Colonic mucosa (tissue), 4 donors: ENCODE measurements around the gene SYT1. TPM values are rescaled to one million over a fixed set of nuclear protein-coding genes. Genes with fewer than 3 reads are reported as not detected.

Source experiments
- DNase-seq: peaks from one replicate; pipeline ENCODE4 v3.0.0-alpha.2; 2020
- H3K27ac ChIP-seq: fragments of 200-600 bp; one replicate; pipeline ENCODE4 v1.8.0; 2021
- H3K27me3 ChIP-seq: fragments of 200-600 bp; one replicate; pipeline ENCODE4 v1.8.0; 2021
- H3K36me3 ChIP-seq: fragments of 200-600 bp; one replicate; pipeline ENCODE4 v1.8.0; 2021
- H3K4me1 ChIP-seq: fragments of 200-600 bp; one replicate; pipeline ENCODE4 v1.8.0; 2021; ENCODE audit warnings: mild to moderate bottlenecking
- H3K4me3 ChIP-seq: fragments of 200-600 bp; one replicate; pipeline ENCODE4 v1.8.0; 2021
- H3K9ac ChIP-seq, 2 donors: one replicate each; pipeline ENCODE4 v1.7.0; 2013; ENCODE audit warnings: control low read depth in 2 of 2, low read depth in 2 of 2, low read length in 2 of 2
- H3K9me3 ChIP-seq: fragments of 200-600 bp; one replicate; pipeline ENCODE4 v1.8.0; 2021
- CTCF ChIP-seq: fragments of 200-600 bp; IDR thresholded peaks from one replicate; pipeline ENCODE4 v1.8.0; 2022; ENCODE audit warnings: antibody characterized with exemption, mild to moderate bottlenecking
- intact Hi-C: fragments of 100-400 bp; cut with DNase I; formaldehyde crosslinking; loops from one replicate; pipeline ENCODE4 v1.14.1; 2022
- total RNA-seq, 2 donors: library from RNA; stranded (reverse); fragmentation: NEBNext Ultra II Directional in 1 of 2; extraction: Animal tissue kit (Norgen Biotek cat#: 25700) in 1 of 2; gene quantifications; one replicate each; pipeline ENCODE4 v1.2.1, GENCODE V29; 2021
- donor health status: healthy.
- donor health status: DM: no; HTN: no; CAD: no.
- donor health status: DM: no; HTN: no; CAD: no.

Gene SYT1
- total RNA-seq, 2 donors from 2014 or later = 0.94 to 3.2 TPM

- H3K27ac ChIP-seq = no peak overlapping the region
- H3K36me3 ChIP-seq = no peaks in the 10 kb centered on the region
- TF ChIP-seq CTCF = no peak
- H3K27me3 ChIP-seq = no peaks in the 10 kb centered on the region
- no peak for DNase-seq
- no peaks in the 10 kb centered on the region for H3K9me3 ChIP-seq
- H3K4me1 ChIP-seq = no peaks in the 10 kb centered on the region
- H3K9ac ChIP-seq = no peak overlapping the region
- no peak overlapping the region for H3K4me3 ChIP-seq
- intact Hi-C loops = no loop called here
Measured at GRCh38 chr12:79326663-79327062, 462.1 kb downstream of the SYT1 start.

DNA sequence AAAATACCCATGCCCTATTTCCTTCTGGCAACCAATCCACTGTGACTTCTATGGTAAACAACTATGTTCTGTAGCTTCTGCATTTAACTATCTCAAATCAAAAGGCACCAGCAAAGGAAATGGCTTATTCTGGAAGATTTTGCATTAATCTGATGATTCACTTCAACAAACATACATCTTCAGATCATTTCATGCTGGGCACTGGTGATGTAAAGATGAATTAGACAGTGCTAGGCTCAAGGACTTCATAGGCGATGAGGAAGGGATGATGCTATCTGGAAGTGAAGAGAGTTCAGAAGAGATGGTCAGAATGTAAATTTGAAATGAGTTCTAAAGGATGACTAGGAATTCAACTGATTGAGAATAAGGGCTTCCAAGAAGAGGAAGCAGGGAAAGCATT lies 462.9 kb downstream of the SYT1 start:
- no peak overlapping the region for H3K4me3 ChIP-seq
- H3K36me3 ChIP-seq = no peaks in the 10 kb centered on the region
- intact Hi-C loops = no loop called here
- H3K27ac ChIP-seq = no peak overlapping the region
- no peak overlapping the region for H3K9ac ChIP-seq
- no peaks in the 10 kb centered on the region for H3K9me3 ChIP-seq
- no peak for TF ChIP-seq CTCF
- H3K27me3 ChIP-seq = no peaks in the 10 kb centered on the region
- DNase-seq = no peak
- no peaks in the 10 kb centered on the region for H3K4me1 ChIP-seq

GRCh38 chr12:79329933-79330332 lies 465.4 kb downstream of the SYT1 start:
- Histone ChIP-seq H3K27ac (no peak overlapping the region), H3K27me3 (no peaks in the 10 kb centered on the region), H3K9me3 (no peaks in the 10 kb centered on the region), H3K9ac (no peak overlapping the region), H3K4me1 (no peaks in the 10 kb centered on the region), H3K4me3 (no peak overlapping the region), H3K36me3 (no peaks in the 10 kb centered on the region)
- TF ChIP-seq CTCF = no peak
- intact Hi-C loops = no loop called here
- no peak for DNase-seq

DNA sequence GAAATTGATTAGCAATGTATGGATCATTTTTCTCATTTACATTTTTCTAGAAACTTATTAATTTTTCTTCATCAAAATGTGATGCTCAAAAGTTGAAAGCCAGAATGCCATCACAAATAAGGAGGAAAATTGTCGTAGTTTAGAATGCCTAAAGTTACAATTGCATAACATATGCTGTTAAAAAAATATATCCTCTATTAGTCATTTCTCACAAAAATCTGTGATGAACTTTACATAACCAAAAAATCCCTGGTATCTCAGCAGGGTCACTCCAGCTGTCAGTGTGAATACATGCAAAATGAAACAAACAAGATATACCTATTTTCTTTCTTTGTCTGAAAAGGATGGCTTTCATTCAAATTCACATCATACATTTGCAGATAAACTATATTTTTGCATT lies 467.3 kb downstream of the SYT1 start:
- Histone ChIP-seq H3K36me3 (no peaks in the 10 kb centered on the region), H3K9me3 (no peaks in the 10 kb centered on the region), H3K9ac (no peak overlapping the region), H3K27me3 (no peaks in the 10 kb centered on the region), H3K27ac (no peak overlapping the region), H3K4me1 (no peaks in the 10 kb centered on the region), H3K4me3 (no peak overlapping the region)
- no peak for TF ChIP-seq CTCF
- no peak for DNase-seq
- intact Hi-C loops = no loop called here

- intact Hi-C loops = no loop called here
- Histone ChIP-seq H3K36me3 (no peaks in the 10 kb centered on the region), H3K27me3 (no peaks in the 10 kb centered on the region), H3K4me3 (no peak overlapping the region), H3K9me3 (no peaks in the 10 kb centered on the region), H3K4me1 (no peaks in the 10 kb centered on the region), H3K27ac (no peak overlapping the region), H3K9ac (no peak overlapping the region)
- DNase-seq = no peak
- no peak for TF ChIP-seq CTCF
Measured at GRCh38 chr12:79333144-79333543, 468.6 kb downstream of the SYT1 start.
